Measurements from ENCODE around the gene P3H1.
"Not testable (repeated sequence)": the region's sequence is repeated elsewhere in the genome, so short reads cannot be mapped to it uniquely, and the experiment has no call there.

P3H1 gene

GRCh38 chr1:42742617-42743316, 24.1 kb downstream of the P3H1 start:
- DNase-seq: no peak

- DNase-seq: no peak
Observed at GRCh38 chr1:42742141-42742540, 24.7 kb downstream of the P3H1 start.

GRCh38 chr1:42741706-42742105, 25.1 kb downstream of the P3H1 start:
- DNase-seq: no peak

- no peak for DNase-seq
Observed at GRCh38 chr1:42740851-42741580, 25.8 kb downstream of the P3H1 start.

- no peak for DNase-seq
Observed at GRCh38 chr1:42739753-42740700, 26.8 kb downstream of the P3H1 start, which contains the start of gene CLDN19. Gene CLDN19, minus strand, starts transcription at chr1:42740236. Its CDS starts 173 bp downstream, at chr1:42740063.

GRCh38 chr1:42738678-42739226, 28.1 kb downstream of the P3H1 start:
- DNase-seq: no peak

- no peak for DNase-seq
Observed at GRCh38 chr1:42737986-42738677, 28.7 kb downstream of the P3H1 start.

- no peak for DNase-seq
Observed at GRCh38 chr1:42737257-42737656, 29.6 kb downstream of the P3H1 start.

- no peak for DNase-seq
Observed at GRCh38 chr1:42736571-42737200, 30.1 kb downstream of the P3H1 start.

- DNase-seq: no peak
Observed at GRCh38 chr1:42736152-42736551, 30.7 kb downstream of the P3H1 start.

GRCh38 chr1:42735477-42736105, 31.2 kb downstream of the P3H1 start:
- DNase-seq: no peak

GRCh38 chr1:42735056-42735455, 31.8 kb downstream of the P3H1 start:
- DNase-seq: no peak

GRCh38 chr1:42734201-42735035, 32.4 kb downstream of the P3H1 start:
- no peak for DNase-seq

- DNase-seq: no peak
Observed at GRCh38 chr1:42733415-42734200, 33.2 kb downstream of the P3H1 start.

GRCh38 chr1:42732126-42732680, 34.6 kb downstream of the P3H1 start:
- no peak for DNase-seq

GRCh38 chr1:42731585-42731984, 35.2 kb downstream of the P3H1 start:
- DNase-seq: no peak

GRCh38 chr1:42730988-42731387, 35.8 kb downstream of the P3H1 start:
- no peak for DNase-seq

- DNase-seq: no peak
Observed at GRCh38 chr1:42730002-42730401, 36.8 kb downstream of the P3H1 start.

- not testable (repeated sequence) for DNase-seq
Observed at GRCh38 chr1:42725820-42726219, 41.0 kb downstream of the P3H1 start.
